CD4-positive, alpha-beta T cell treated with Interleukin-1 beta for 1 hour (primary cell): ENCODE measurements around the gene WDR43.

ENCODE experiments used
- DNase-seq, 2 donors: peaks; one replicate each; pipeline ENCODE4 v3.0.0-alpha.2; 2020 to 2022

WDR43 gene

DNA sequence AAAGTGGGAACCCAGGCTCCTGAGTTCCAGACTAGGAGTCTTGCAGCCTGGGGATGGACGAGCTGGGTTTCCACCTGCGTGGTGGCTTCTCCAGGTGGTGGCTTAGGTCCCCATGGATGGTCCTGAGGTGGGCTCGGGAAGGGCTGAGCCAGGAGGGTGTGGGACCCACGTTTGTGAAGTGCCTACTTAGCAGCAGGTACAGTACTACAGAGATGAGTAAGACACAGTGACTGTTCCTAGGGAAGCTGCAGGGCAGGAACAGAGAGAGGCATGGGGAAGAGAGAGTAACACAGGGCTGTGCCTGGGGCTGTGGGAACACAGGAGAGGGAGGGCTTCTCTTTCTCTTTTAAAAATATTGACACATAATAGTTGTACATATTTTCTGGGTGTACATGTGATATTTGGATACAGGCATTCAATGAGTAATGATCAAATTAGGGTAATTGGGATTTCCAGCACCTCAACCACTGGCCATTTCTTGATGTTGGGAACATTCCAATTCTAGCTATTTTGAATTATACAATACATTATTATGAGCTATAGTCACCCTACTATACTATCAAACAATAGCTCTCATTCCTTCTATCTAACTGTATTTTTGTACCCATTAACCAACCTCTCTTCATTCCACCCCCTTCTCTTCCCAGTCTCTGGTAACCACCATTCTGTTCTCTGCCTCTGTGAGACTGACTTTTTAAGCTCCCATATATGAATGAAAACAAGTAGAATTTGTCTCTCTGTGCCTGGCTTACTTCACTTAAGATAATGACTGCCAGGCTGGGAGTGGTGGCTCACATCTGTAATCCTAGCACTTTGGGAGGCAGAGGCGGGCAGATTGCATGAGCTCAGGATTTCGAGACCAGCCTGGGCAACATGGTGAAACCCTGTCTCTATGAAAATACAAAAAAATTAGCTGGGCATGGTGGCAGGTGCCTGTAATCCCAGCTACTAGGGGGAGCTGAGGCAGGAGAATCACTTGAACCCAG, 101.6 kb downstream of the WDR43 start:
- no peak for DNase-seq

GRCh38 chr2:28997237-28997846, 102.9 kb downstream of the WDR43 start:
- no peak for DNase-seq
